GM19023 (cell line): ENCODE measurements around the gene RGS10.
"Not testable (repeated sequence)": the region's sequence is repeated elsewhere in the genome, so short reads cannot be mapped to it uniquely, and the experiment has no call there.

Experiments
- ATAC-seq: cut with Tn5 transposase; IDR thresholded peaks from one replicate; pipeline ENCODE4 v1.9.1; 2021; ENCODE audit warnings: mild to moderate bottlenecking, moderate library complexity; ENCODE audit not compliant: unreplicated experiment

Gene RGS10, protein sequence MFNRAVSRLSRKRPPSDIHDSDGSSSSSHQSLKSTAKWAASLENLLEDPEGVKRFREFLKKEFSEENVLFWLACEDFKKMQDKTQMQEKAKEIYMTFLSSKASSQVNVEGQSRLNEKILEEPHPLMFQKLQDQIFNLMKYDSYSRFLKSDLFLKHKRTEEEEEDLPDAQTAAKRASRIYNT

DNA sequence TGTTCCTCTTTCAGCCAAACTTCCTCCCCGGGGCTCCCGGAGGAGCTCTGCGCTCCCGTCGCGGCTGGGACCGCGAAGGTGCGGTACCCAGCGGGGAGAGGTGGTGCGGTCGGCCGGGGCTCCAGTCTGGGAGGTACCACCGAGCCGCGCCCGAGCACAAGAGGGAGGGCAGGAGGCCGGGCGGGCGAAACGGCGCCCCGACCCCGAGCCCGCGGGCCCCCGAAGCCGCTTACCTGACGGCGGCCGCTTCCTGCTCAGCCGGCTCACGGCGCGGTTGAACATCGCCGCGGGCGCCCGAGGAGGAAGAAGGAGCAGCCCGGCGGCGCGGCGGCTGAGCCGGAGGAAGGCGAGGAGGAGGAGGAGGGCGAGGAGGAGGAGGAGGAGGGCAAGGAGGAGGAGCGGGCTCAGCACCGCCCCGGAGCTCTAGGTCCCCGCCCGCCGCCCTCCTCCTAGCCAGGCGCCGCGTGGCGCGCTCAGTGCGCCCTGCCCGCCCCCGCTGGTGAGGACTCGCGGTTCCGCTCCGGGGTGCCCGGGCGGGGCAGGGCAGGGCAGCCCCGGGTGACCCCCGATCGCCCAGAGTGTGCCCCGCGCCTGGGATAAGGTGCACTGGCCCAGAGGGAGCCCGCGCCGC lies at the start of gene RGS10:
Gene RGS10 (minus strand): TSS at position 363 of the 631 bp plus-strand sequence. CDS start 81 bp downstream, at position 282.
- ATAC-seq, result peak; percentile 78

DNA sequence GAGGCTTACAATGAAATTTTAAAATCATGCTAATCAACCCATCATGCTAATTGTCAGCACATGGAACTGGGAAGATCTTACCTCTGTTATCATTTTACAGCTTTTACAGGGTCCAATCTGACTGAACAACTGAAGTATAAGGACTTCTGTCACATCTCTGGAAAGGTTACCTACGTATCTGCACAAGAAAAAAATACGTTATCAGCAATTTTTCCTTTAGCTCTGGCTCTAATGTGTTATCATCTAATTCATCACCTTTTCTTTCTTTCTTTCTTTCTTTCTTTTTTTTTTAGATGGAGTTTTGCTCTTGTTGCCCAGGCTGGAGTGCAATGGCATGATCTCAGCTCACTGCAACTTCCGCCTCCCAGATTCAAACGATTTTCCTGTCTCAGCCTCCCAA lies 45.6 kb upstream of the RGS10 start:
- no peak for ATAC-seq

DNA sequence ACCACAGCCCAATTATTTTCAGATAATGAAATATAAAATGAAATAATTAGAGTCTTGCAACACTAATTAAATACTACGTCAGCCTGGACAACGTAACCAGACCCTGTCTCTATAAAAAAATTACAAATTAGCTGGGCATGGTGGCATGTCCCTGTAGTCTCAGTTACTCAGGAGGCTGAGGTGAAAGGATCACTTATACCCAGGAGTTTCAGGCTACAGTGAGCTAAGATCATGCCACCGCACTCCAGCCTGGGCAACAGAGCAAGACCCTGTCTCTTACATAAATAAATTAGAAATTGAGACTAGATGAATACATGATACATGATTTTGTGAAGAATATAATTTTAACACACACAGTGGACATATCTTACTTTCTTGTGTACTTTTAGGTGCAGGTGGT lies 35.8 kb upstream of the RGS10 start:
- ATAC-seq, result no peak

DNA sequence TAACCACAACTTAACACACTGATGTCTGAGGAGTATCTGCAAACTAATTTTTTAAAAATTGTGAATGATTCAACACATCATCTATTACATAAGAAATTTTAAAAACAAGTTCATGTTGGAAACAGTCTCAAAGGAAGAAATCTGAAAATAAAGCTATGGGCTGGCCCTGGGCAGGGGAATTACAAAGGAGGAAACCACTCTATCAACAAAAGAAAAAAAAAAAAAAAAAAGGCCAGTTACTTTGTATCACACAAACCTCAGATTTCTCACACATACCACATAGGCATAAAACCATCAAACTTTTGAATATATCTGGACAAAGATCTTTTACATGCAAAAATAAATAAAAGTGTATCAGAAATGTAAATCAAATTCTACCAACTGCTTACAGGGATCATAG lies 33.5 kb upstream of the RGS10 start:
- no peak for ATAC-seq

DNA sequence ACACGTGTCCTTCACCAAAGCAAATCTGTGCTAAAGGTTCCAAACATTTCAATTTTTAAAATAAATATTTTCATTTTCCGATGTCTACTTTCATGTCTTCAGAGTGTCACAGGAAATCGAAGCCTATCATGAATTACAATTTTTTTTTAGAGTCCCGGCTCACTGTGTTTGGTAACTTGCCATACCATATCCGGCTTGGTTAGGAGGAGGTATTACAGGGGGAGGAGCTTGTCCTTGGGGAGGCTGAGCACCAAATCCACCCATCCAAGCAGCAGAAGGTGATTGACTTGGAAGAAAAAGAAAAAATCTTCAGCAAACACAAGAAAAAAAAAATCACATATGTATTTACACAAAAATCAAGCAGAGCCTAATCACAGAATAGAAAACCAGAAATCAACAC lies 33.0 kb upstream of the RGS10 start:
- ATAC-seq, result no peak

DNA sequence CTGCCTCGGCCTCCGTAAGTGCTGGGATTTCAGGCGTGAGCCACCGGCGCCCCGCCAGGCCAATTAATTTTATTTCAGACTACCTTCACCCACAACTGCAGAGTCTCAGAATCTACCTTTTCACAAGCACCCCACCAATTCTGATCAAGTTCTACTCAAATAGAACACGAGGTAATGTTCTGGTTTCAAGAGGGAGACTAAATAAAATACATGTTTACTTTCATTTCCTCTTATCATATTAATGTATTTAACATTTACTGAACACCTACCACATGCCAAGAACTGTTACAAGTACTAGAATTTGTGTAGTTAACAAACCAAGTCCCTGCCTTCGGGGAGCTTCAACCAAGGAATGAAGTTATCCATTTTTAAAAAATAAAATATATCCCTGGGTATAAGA lies 25.5 kb upstream of the RGS10 start:
- no peak for ATAC-seq

DNA sequence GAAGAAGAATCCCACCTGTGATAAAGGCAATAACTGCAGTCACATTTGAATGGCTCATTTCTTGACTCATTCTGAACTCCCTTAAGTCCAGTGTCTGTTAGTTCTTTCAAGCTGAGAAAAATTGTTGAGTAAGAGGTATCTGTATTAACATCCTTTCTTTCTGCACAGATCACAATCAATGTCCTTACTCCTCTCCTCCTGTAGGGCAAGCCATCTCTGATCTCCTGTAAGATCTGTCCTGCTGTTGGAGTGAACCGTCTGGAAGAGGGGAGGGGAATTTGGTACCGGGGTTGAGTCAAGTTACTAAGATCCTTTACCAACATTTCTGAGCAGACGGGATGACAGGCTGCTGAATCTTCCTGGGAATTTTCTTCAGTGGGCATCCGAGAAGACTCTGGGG lies 19.6 kb upstream of the RGS10 start:
- no peak for ATAC-seq

DNA sequence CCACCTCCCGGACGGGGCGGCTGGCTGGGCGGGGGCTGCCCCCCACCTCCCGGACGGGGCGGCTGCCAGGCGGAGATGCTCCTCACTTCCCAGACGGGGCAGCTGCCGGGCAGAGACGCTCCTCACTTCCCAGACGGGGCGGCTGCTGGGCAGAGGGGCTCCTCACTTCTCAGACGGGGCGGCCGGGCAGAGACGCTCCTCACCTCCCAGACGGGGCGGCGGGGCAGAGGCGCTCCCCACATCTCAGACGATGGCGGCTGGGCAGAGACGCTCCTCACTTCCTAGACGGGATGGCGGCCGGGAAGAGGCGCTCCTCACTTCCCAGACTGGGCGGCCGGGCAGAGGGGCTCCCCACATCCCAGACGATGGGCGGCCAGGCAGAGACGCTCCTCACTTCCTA lies 17.0 kb upstream of the RGS10 start:
- ATAC-seq, result not testable (repeated sequence)

DNA sequence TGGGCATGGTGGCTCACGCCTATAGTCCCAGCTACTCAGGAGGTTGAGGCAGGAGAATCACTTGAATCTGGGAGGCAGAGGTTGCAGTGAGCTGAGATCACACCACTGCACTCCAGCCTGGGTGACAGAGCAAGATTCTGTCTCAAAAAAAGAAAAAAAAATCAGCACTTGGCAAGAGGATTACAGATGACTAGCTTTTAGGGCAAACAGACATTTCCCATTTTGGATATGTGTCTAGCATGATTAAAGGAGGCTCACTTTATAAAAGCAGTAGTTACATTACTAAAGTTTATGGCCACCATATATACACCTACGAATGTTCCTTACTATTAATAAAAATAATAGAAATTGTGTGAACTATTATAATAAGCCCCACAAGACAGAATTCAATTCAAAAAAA lies 13.6 kb upstream of the RGS10 start:
- ATAC-seq, result not testable (repeated sequence)

DNA sequence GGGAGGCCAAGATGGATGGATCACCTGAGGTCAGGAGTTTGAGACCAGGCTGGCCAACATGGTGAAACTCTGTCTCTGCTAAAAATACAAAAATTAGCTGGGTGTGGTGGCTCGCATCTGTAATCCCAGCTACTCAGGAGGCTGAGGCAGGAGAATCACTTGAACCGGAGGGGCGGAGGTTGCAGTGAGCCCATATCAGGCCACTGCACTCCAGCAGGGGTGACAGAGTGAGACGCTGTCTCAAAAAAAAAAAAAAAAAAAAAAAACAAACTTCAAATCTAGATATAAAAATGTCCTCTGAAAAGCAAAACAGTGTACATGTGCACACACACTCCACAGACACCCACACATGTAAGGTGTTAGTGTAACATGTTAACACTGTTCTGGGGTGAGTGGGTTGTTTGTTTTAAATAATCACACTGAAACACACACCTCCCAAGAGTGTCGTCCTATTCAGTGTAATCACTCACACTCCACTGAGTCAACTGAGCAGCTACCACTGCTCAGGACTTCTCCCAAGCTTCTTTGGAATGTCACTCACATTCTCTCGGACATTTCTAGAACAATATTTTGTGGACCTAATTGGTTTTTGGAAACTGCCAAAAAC lies 12.8 kb upstream of the RGS10 start:
- ATAC-seq, result no peak

DNA sequence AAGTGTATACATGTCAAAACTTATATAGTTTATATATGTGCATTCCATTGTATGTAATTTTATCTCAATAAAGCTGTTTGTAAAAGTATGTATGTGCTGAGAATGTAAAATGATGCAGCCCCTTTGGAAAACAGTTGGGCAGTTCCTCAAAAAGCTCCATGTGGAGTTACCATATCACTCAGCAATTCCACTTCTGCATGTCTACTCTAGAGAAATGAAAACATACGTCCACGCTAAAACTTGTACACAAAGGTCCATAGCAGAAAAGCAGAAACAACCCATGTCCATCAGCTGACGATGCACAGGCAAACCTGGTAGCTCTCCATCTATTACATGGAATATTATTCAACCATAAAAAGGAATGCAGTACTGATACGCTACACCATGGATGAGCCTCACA lies 8.3 kb upstream of the RGS10 start:
- no peak for ATAC-seq

DNA sequence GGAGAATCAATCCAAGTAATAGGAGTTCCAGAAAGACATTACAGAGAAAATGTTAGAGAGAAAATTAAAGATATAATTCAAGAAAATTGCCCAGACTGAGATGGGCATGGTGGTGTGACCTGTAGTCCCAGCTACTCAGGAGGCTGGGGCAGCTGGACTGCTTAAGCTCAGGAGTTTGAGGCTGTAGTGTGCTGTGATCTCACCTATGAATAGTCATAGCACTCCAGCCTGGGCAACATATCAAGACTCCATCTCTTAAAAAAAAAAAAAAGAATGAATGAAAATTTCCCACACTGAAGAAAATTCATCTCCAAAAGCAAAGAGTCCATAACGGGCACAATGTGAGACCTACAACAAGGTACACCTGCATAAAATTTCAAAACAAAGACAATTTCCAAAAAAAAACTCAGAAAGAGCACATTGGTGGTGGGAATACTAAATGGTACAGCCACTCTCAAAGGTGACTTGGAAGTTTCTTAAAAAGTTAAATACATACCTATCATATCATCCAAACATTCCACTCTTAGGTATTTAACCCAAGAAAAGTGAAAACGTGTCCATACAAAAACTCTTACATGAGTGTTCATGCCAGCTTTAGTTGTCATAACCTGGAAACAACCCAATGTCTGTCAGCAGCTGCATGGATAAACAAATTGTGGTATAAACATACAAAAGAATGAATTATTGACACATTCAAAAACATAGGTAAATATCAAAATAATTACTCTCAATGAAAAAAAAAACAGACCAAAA lies 6.9 kb upstream of the RGS10 start:
- no peak for ATAC-seq

DNA sequence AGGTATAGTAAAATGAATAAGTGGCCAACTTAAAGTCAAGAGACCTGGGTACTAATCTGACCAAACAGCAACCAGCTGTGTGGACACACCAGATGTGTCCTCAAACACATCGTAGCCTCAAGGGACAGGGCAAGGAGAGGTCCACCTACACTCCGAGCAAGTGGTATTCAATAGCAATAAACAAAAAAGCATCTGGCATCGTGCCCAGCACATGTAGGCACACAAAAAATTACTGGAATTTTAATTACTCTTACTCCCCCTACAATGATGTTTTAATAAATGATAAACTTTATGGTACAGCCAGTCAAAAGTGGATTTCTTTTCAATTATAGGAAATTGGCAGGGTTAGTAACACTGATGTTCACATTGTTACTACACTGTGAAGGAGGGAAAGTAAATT lies 3.5 kb upstream of the RGS10 start:
- no peak for ATAC-seq

DNA sequence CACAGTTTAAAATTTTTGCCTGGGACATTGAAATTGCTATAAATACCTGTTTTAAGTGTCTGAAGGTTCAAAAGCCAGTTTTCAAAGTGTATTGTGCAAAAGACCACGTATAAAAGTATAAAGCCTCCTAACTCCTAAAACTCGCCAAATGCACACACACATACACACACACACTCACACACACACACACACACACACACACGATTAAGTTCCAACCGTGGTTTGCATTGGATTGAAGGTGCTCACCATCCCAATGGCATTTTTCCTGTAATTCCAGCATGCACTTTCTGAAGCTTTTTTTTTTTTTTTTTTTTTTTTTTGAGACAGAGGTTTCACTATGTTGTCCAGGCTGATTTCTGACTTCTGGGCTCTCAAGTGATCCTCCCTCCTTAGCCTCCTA lies 2.8 kb upstream of the RGS10 start:
- ATAC-seq, result no peak

DNA sequence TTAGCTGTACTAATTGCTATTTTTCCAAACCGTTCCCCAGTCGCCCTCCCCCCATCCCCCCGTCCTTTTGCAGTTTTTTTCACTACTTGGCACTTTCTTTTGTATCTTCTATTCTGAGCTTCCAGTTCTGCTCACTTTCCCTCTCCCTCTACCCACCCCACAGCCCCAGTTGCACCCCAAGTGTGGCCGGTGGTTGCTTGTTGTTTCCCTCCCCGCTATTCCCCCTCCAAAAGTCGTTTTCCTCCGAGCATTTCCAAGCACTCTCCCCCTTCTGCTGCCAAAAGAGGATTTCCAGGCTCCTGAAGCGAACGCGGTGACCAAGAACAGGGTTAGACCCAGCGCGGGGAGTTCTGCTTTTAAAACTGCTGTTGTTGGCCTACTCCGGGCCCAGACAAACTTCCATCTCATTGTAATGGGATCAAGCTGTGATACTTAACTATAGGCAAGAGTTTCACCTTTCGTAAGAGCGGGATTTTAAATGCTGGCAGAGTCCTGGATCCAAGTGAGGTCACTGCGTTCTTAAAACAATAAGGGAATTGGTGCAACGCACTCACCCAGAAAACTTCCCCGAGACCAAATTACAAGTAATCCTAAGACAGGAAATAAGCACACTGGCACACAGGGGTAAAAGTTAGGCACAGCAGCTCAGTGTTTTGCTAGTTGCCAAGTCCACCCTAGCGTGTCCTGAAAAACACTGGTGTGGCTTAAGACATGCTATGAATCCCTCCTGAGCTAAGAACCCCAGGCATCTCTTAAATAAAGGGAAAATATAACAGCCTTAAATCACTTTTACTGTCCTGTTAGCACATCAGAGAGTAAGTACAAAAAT lies 1.5 kb upstream of the RGS10 start:
- no peak for ATAC-seq

DNA sequence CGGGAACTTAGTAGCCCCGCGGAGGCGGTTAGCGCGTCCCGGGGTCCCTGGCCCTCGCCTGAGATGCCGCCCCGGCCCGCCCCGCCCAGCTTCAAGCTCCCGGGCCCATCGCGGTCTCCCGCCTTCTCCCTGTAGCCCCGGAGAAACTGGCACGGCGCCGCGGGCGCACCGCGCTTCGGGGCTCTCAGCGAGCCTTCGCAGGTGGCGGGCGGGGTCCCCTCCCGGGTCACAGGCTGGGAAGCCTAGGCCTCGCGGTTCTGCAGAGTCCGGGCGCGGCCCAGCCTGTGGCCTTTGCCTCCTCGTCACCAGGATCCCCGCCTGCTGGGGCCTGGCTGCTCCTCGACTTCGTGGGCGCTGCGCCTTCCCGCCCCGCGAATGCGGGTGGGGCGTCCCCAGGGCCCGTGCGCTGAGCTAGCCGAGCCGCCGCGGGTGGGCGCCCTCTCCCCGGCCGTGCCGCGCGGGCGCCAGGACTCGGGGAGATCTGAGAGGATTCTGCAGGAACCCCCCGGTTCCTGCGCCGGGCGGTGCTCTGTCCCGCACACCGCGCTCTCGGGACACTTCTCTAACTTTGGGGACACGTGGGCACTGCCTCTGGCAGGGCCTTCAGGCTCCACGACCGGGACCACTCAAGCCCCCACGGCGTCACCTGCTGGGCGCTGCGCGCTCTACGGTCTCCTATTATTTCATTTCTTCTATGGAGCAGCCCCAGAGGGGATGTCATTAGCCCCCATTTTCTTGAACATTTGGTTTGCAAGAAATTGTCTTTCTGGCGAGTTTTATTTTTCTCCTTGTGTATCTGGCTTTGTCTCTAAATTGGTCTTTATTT lies 682 bp upstream of the RGS10 start:
- ATAC-seq, result peak; percentile 44

DNA sequence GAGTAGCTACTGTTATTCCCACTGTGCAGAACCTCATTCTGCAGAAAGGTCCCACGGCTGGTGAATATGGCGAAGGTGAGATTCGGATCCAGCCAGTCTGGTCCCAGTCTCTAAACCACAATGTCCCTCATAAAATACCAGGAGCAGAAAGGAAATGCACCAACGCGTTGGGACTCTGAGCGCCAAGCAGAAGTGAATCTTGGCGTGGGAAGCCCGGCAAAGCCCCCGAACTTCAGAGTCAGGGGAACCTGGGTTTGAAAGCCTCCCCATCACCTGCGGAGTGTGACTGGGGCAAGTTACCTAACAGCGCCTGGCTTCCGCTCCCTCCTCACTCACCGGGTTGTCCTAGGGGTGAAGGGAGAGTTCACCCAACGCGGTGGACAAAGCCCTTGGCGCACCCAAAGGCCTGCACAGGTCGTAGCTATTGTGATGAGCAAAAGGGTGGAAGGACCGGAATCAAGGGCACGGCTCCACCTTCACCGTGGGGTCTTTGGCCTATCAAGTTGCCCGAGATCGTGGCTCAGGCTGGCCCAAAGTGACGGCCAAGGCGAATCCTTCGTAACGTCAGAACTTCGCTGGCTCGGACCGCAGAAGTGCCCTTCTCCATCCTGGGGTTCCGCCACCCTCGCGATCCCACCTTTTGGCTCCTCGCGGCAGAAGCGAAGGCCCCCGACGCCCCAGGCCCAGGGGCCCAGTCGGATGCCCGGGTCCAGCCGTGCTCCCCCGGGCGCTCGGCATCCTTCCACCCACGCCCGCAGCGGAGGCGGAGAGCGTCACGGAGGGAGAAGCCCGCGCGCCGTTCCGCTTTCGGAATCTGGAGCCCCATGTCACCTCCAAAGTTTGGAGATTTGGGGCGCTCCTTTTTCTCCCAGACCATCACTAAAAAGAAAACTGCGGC lies 811 bp downstream of the RGS10 start:
- no peak for ATAC-seq

DNA sequence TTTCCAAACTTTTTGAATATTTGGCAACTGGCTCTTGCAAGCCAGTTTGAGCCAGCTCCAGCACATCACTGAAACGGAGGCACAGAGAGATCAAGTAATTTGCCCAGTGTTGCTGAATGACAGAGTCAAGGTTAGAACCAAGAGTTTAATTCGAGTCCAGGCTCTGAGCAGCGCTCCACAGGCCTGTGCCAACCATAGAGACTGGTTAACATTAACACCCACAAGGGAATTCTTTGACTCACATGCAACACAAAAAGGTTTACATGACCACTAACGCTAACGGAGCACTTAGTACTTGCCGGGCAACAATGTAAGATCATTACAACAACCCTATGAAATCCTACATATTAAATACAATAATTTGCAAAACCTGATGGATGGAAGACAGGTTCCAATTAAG lies 1.5 kb downstream of the RGS10 start:
- ATAC-seq, result no peak

DNA sequence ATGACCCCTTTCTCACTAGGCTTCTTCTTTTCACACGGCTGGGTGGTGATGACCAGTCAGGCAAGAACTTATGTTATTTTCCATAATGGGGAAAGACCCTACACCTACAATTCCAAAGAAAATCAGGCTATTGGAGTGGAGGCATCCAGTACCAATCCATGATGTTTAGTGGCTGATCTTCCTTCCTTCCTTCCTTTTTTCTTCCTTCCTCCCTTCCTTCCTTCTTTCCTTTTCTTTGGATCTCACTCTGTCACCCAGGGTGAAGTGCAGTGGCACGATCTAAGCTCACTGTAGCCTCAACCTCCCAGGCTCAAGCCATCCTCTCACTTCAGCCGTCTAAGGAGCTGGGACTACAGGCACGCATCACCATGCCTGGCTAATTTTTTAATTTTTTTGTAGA lies 2.5 kb downstream of the RGS10 start:
- no peak for ATAC-seq
